Brain microvascular endothelial cell (primary cell): ENCODE data around the gene SCG5.

ENCODE experiments used
- DNase-seq: peaks from one replicate; pipeline ENCODE4 v3.0.0-alpha.2; 2020
- H3K27ac ChIP-seq: fragments of 250-450 bp; sonication (Bioruptor Pico); 2 replicates; pipeline ENCODE4 v1.5.1; 2020; ENCODE audit warnings: mild to moderate bottlenecking, moderate library complexity
- H3K27me3 ChIP-seq: fragments of 250-450 bp; sonication (Bioruptor Pico); replicated peaks from 2 replicates; pipeline ENCODE4 v1.5.1; 2020; ENCODE audit warnings: mild to moderate bottlenecking
- H3K36me3 ChIP-seq: fragments of 250-450 bp; sonication (Bioruptor Pico); replicated peaks from 2 replicates; pipeline ENCODE4 v1.5.1; 2020; ENCODE audit warnings: mild to moderate bottlenecking
- H3K4me3 ChIP-seq: 2 replicates; pipeline ENCODE4 v1.5.1; 2011; ENCODE audit warnings: low read depth, mild to moderate bottlenecking, control low read depth, low read length, moderate library complexity
- in situ Hi-C: cut with HindIII; loops from 2 replicates; pipeline ENCODE4 v1.10.0; 2017; ENCODE audit warnings: low sequenced_read_pairs, low pct_ligation_motif_present
- TF ChIP-seq, protein P1 (sequence below): IDR thresholded peaks from 2 replicates; pipeline ENCODE4 v1.5.1; 2011; ENCODE audit warnings: low read depth, mild to moderate bottlenecking, moderate library complexity, low read length, control low read depth, inconsistent platforms; ENCODE audit errors: missing control alignments

The SCG5 gene

DNA sequence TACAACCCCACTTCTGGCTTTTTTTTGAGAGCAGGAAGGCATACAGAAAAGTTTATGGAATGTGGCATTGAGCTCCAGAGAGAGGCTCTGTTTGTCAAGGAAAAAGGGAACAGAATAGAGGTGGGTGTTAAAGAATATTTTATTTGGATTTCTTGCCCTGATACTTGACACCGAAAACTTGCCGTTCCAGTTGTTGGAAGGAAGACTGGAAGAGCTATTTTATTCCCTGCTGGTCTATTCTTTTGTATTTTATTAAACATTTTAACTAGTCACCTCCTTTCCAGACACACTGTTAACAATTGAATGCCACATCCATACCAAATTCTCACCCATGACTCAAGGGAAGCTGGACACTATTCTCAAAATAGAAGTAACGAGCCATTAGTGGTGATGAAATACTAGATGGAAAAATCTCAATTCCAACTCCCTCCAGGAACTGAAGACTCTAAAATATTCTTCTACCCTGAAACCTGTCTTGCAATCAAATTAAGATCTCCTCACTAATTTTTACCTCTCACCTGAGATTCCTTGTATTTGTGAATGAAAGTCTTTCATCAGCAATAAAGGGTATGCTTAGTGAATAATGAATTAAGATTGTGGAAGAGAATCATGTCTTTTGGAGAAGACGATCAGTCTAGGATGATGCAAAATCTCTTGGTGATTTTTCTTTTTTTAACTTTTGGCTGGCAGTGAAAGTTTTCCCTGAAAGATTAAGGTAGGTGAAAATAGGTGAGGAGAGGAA, 104.8 kb downstream of the SCG5 start:
- no peak overlapping the region for H3K27ac ChIP-seq
- H3K27me3 ChIP-seq, result no peaks in the 10 kb centered on the region
- TF ChIP-seq, protein P1, sequence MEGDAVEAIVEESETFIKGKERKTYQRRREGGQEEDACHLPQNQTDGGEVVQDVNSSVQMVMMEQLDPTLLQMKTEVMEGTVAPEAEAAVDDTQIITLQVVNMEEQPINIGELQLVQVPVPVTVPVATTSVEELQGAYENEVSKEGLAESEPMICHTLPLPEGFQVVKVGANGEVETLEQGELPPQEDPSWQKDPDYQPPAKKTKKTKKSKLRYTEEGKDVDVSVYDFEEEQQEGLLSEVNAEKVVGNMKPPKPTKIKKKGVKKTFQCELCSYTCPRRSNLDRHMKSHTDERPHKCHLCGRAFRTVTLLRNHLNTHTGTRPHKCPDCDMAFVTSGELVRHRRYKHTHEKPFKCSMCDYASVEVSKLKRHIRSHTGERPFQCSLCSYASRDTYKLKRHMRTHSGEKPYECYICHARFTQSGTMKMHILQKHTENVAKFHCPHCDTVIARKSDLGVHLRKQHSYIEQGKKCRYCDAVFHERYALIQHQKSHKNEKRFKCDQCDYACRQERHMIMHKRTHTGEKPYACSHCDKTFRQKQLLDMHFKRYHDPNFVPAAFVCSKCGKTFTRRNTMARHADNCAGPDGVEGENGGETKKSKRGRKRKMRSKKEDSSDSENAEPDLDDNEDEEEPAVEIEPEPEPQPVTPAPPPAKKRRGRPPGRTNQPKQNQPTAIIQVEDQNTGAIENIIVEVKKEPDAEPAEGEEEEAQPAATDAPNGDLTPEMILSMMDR, result no peak
- no peak for DNase-seq
- no peak overlapping the region for H3K4me3 ChIP-seq
- in situ Hi-C loops, result no loop called here
- H3K36me3 ChIP-seq, result no peaks in the 10 kb centered on the region
